H1 (cell line): ENCODE results near the gene MYO16. TPM values are rescaled to one million over a fixed set of nuclear protein-coding genes. Genes with fewer than 3 reads are reported as not detected.

ENCODE experiments used
- CTCF ChIA-PET: fragments of 300-600 bp; sonication (Branson Sonifier 250); formaldehyde crosslinking; loops from one replicate; lab custom pipeline; 2021; ENCODE audit not compliant: partially characterized antibody; lab: Charles Lee
- POLR2A ChIA-PET: fragments of 300-600 bp; sonication (Branson Sonifier 250); formaldehyde crosslinking; loops from one replicate; lab custom pipeline; 2021; ENCODE audit warnings: inconsistent platforms; ENCODE audit not compliant: partially characterized antibody; lab: Charles Lee
- DNase-seq, 2 experiments: peaks; one replicate each; pipeline versions ENCODE4 v3.0.0 to v3.0.0-alpha.2; 2010 to 2022; ENCODE audit warnings: low spot score in 2 of 2, low read depth in 1 of 2, mixed read lengths in 1 of 2
- FAIRE-seq: peaks from 2 replicates; lab custom pipeline; 2011; peaks lifted over from hg19 to GRCh38; lab: Jason Lieb, UNC
- H2AFZ ChIP-seq: 2 replicates; pipeline ENCODE4 v1.8.1; 2012; ENCODE audit warnings: low read length, inconsistent platforms
- H2AK5ac ChIP-seq: 2 replicates; pipeline ENCODE4 v1.6.1; 2013; ENCODE audit warnings: low read depth, low read length
- H2BK120ac ChIP-seq: replicated peaks from 2 replicates; pipeline ENCODE3; 2013; ENCODE audit warnings: low read depth, low read length, inconsistent platforms
- H2BK12ac ChIP-seq: 2 replicates; pipeline ENCODE4 v1.6.1; 2013; ENCODE audit warnings: low read depth, low read length
- H2BK15ac ChIP-seq: 2 replicates; pipeline ENCODE4 v1.6.1; 2013; ENCODE audit warnings: low read length
- H2BK20ac ChIP-seq: 2 replicates; pipeline ENCODE4 v1.6.1; 2013; ENCODE audit warnings: low read length
- H2BK5ac ChIP-seq: 2 replicates; pipeline ENCODE4 v1.6.1; 2013; ENCODE audit warnings: low read depth, low read length
- H3K14ac ChIP-seq: 2 replicates; pipeline ENCODE4 v1.6.1; 2013; ENCODE audit warnings: inconsistent platforms; ENCODE audit not compliant: insufficient read length
- H3K18ac ChIP-seq: 2 replicates; pipeline ENCODE4 v1.6.1; 2013; ENCODE audit warnings: low read length; ENCODE audit errors: extremely low read depth
- H3K23ac ChIP-seq: 2 replicates; pipeline ENCODE4 v1.6.1; 2013; ENCODE audit warnings: inconsistent platforms; ENCODE audit not compliant: insufficient read length
- H3K23me2 ChIP-seq: 2 replicates; pipeline ENCODE4 v1.6.1; 2013; ENCODE audit warnings: low read depth, low read length
- H3K27ac ChIP-seq: 2 replicates; pipeline ENCODE4 v1.6.1; 2011; ENCODE audit warnings: low read depth, low read length, inconsistent platforms
- H3K27me3 ChIP-seq, 4 experiments: replicated peaks in 1 of 4; 1 replicate in 1 of 4; 2 replicates in 3 of 4; pipeline versions ENCODE4 v1.6.1 to v1.8.1; 2011 to 2013; ENCODE audit warnings: low read length in 3 of 4, mild to moderate bottlenecking in 3 of 4, inconsistent platforms in 2 of 4, mixed read lengths in 2 of 4, moderate library complexity in 1 of 4; ENCODE audit not compliant: control insufficient read depth in 3 of 4, insufficient read depth in 3 of 4; ENCODE audit errors: extremely low read depth in 1 of 4
- H3K36me3 ChIP-seq, 4 experiments: 2 replicates each; pipeline versions ENCODE4 v1.6.1 to v1.8.1; 2011 to 2013; ENCODE audit warnings: mild to moderate bottlenecking in 4 of 4, low read length in 3 of 4, moderate library complexity in 2 of 4, control low read depth in 1 of 4, inconsistent platforms in 1 of 4; ENCODE audit not compliant: insufficient read depth in 4 of 4, control insufficient read depth in 2 of 4
- H3K4ac ChIP-seq: replicated peaks from 2 replicates; pipeline ENCODE3; 2013; ENCODE audit warnings: low read length, low read depth, mixed read lengths, inconsistent platforms; ENCODE audit not compliant: insufficient read length
- H3K4me1 ChIP-seq, 4 experiments: replicated peaks in 1 of 4; 1 replicate in 1 of 4; 2 replicates in 3 of 4; pipeline versions ENCODE4 v1.6.1 to v1.8.1; 2011 to 2013; ENCODE audit warnings: low read length in 3 of 4, inconsistent platforms in 2 of 4, mixed read lengths in 1 of 4; ENCODE audit not compliant: insufficient read depth in 4 of 4, control insufficient read depth in 3 of 4
- H3K4me2 ChIP-seq, 2 experiments: 2 replicates each; pipeline versions ENCODE4 v1.6.1 to v1.8.1; 2011 to 2013; ENCODE audit warnings: low read depth in 2 of 2, low read length in 2 of 2, control low read depth in 1 of 2, inconsistent platforms in 1 of 2, mild to moderate bottlenecking in 1 of 2; ENCODE audit not compliant: insufficient read depth in 1 of 2
- H3K4me3 ChIP-seq, 4 experiments: fragments of 200-600, 300-600 bp in 1 of 4; sonication (generic), shearing (Covaris generic), sonication (Bioruptor Twin) in 1 of 4; 2 replicates each; pipeline versions ENCODE4 v1.5.1 to v1.8.1; 2011 to 2016; ENCODE audit warnings: low read length in 4 of 4, low read depth in 3 of 4, control low read depth in 2 of 4, inconsistent platforms in 2 of 4, mild to moderate bottlenecking in 2 of 4, mixed read lengths in 1 of 4, moderate library complexity in 1 of 4; ENCODE audit not compliant: insufficient read depth in 2 of 4; ENCODE audit errors: extremely low read depth in 1 of 4
- H3K56ac ChIP-seq: replicated peaks from 2 replicates; pipeline ENCODE3; 2013; ENCODE audit warnings: low read depth, mild to moderate bottlenecking, mixed read lengths, low read length, inconsistent platforms; ENCODE audit not compliant: insufficient read length
- H3K79me1 ChIP-seq: 2 replicates; pipeline ENCODE4 v1.6.1; 2013; ENCODE audit warnings: low read depth, low read length, control low read depth
- H3K79me2 ChIP-seq, 2 experiments: 2 replicates each; pipeline versions ENCODE4 v1.6.1 to v1.8.1; 2012 to 2013; ENCODE audit warnings: low read length in 2 of 2, mild to moderate bottlenecking in 2 of 2, inconsistent platforms in 1 of 2; ENCODE audit not compliant: insufficient read depth in 2 of 2, control insufficient read depth in 1 of 2
- H3K9ac ChIP-seq, 4 experiments: replicated peaks in 1 of 4; 1 replicate in 1 of 4; 2 replicates in 3 of 4; pipeline versions ENCODE4 v1.6.1 to v1.8.1; 2011 to 2013; ENCODE audit warnings: low read depth in 3 of 4, low read length in 3 of 4, control low read depth in 2 of 4, mild to moderate bottlenecking in 2 of 4, moderate library complexity in 2 of 4, inconsistent platforms in 1 of 4; ENCODE audit errors: extremely low read depth in 1 of 4
- H3K9me3 ChIP-seq, 2 experiments: 2 replicates each; pipeline versions ENCODE4 v1.6.1 to v1.8.1; 2012 to 2013; ENCODE audit warnings: mild to moderate bottlenecking in 2 of 2, moderate library complexity in 2 of 2, control low read depth in 1 of 2, inconsistent platforms in 1 of 2, low read depth in 1 of 2, low read length in 1 of 2, mixed read lengths in 1 of 2; ENCODE audit not compliant: insufficient read depth in 2 of 2
- H4K20me1 ChIP-seq, 2 experiments: replicated peaks in 1 of 2; 2 replicates each; pipeline versions ENCODE3 to v1.8.1; 2011 to 2013; ENCODE audit warnings: inconsistent platforms in 2 of 2, low read length in 2 of 2, mild to moderate bottlenecking in 1 of 2; ENCODE audit not compliant: insufficient read depth in 2 of 2, control insufficient read depth in 1 of 2
- H4K5ac ChIP-seq: 2 replicates; pipeline ENCODE4 v1.6.1; 2013; ENCODE audit warnings: low read length, low read depth, mixed read lengths, inconsistent platforms; ENCODE audit not compliant: insufficient read length
- H4K8ac ChIP-seq: 2 replicates; pipeline ENCODE4 v1.8.0; 2013; ENCODE audit warnings: mild to moderate bottlenecking, moderate library complexity, low read length, inconsistent platforms; ENCODE audit not compliant: insufficient read depth; ENCODE audit errors: extremely low read depth
- H4K91ac ChIP-seq: replicated peaks from 2 replicates; pipeline ENCODE3; 2013; ENCODE audit warnings: low read length, mixed read lengths, inconsistent platforms; ENCODE audit not compliant: insufficient read length
- KDM4A ChIP-seq: IDR thresholded peaks from one replicate; pipeline ENCODE4 v1.7.1; 2012; ENCODE audit warnings: low read depth, mild to moderate bottlenecking, moderate library complexity, low read length, inconsistent platforms; ENCODE audit not compliant: severe bottlenecking
- RXRA ChIP-seq: IDR thresholded peaks from 2 replicates; pipeline ENCODE4 v1.6.1; 2011; ENCODE audit warnings: low read depth, mild to moderate bottlenecking, low read length, moderate library complexity; ENCODE audit not compliant: insufficient read depth
- SUZ12 ChIP-seq: fragments of 200-600 bp; sonication (generic); IDR thresholded peaks from 2 replicates; pipeline ENCODE4 v1.6.1; 2012; ENCODE audit warnings: mild to moderate bottlenecking, inconsistent platforms, low read length, moderate library complexity, mixed read lengths
- TEAD4 ChIP-seq: IDR thresholded peaks from 2 replicates; pipeline ENCODE4 v1.6.1; 2012; ENCODE audit warnings: low read depth, low read length, inconsistent platforms, mixed read lengths
- polyA plus RNA-seq, 7 experiments: library from polyadenylated mRNA; depleted of rRNA in 3 of 7; stranded (reverse) in 5 of 7; unstranded in 2 of 7; fragments of >200 nt in 5 of 7; fragments of 200-250 nt in 2 of 7; gene quantifications; 1 replicate in 5 of 7; 2 replicates in 1 of 7; 4 replicates in 1 of 7; pipeline versions ENCODE4 v1.2.1 to v1.2.3, GENCODE V29; 2011 to 2013; ENCODE audit warnings: missing spikeins in 2 of 7, mixed read lengths in 2 of 7
- total RNA-seq: library from RNA; stranded (reverse); fragmentation: NEBNext Ultra II Directional; extraction: Animal tissue kit (Norgen Biotek cat#: 25700); gene quantifications from 2 replicates; pipeline ENCODE4 v1.2.1, GENCODE V29; 2021

MYO16 gene
- total and polyA plus RNA-seq, 2 of the 8 experiments (the other 6 are each of a cell fraction or from before 2014, with no cell fraction given) = 0.02 to 0.22 TPM

DNA sequence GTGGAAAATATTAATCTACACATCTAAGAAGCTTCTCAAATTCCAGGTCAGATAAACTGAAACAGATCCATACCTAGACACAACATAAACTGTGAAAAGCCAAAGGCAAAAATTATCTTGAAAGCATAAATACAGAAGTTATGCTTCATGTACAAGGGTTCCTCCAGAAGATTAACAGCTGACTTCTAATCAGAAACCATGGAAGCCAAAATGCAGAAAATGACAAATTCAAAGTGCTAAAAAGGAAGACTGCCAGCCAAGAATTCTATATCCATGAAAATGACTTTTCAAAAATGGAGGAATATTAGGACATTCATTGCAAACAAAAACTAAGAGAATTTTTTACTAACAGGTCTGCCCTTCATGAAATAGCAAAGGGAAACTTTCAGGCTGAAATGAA, 72.8 kb downstream of the MYO16 start:
- no peaks in the 10 kb centered on the region for H3K79me1 ChIP-seq
- no peaks in the 10 kb centered on the region for H3K4me1 ChIP-seq
- no peak overlapping the region for H3K14ac ChIP-seq
- no peak overlapping the region for H4K5ac ChIP-seq
- H2AK5ac ChIP-seq = no peak overlapping the region
- H3K27ac ChIP-seq = no peak overlapping the region
- no peak overlapping the region for H2BK20ac ChIP-seq
- H2AFZ ChIP-seq = no peak overlapping the region
- H2BK15ac ChIP-seq = no peak overlapping the region
- no peak overlapping the region for H3K4me2 ChIP-seq
- ChIA-PET POLR2A (no interaction called here), CTCF (no interaction called here)
- no peak overlapping the region for H3K4me3 ChIP-seq
- H3K9me3 ChIP-seq = no peaks in the 10 kb centered on the region
- no peak overlapping the region for H2BK120ac ChIP-seq
- no peak overlapping the region for H3K23ac ChIP-seq
- no peak overlapping the region for H4K91ac ChIP-seq
- peaks cover 0 to 1% (median 0%) of the 10 kb centered on the region in 4 experiments; a peak in 1 of 7 replicates for H3K27me3 ChIP-seq
- H3K18ac ChIP-seq = no peak overlapping the region
- H3K79me2 ChIP-seq = no peaks in the 10 kb centered on the region
- TF ChIP-seq SUZ12 = no peak
- no peak for TF ChIP-seq RXRA
- no peak for TF ChIP-seq KDM4A
- no peak for TF ChIP-seq TEAD4
- H3K23me2 ChIP-seq = no peaks in the 10 kb centered on the region
- no peak overlapping the region for H3K4ac ChIP-seq
- no peak overlapping the region for H2BK12ac ChIP-seq
- no peak for FAIRE-seq
- no peak overlapping the region for H3K9ac ChIP-seq
- H4K20me1 ChIP-seq = no peaks in the 10 kb centered on the region
- H3K56ac ChIP-seq = no peak overlapping the region
- no peak for DNase-seq
- H4K8ac ChIP-seq = no peak overlapping the region
- H3K36me3 ChIP-seq = no peaks in the 10 kb centered on the region
- H2BK5ac ChIP-seq = no peak overlapping the region
